Measurements from ENCODE around the gene HSPB9. TPM values are rescaled to one million over a fixed set of nuclear protein-coding genes. Genes with fewer than 3 reads are reported as not detected.

HSPB9 gene
- total RNA-seq, 4 donors from 2014 or later = 0.33 TPM; not detected in 3

DNA sequence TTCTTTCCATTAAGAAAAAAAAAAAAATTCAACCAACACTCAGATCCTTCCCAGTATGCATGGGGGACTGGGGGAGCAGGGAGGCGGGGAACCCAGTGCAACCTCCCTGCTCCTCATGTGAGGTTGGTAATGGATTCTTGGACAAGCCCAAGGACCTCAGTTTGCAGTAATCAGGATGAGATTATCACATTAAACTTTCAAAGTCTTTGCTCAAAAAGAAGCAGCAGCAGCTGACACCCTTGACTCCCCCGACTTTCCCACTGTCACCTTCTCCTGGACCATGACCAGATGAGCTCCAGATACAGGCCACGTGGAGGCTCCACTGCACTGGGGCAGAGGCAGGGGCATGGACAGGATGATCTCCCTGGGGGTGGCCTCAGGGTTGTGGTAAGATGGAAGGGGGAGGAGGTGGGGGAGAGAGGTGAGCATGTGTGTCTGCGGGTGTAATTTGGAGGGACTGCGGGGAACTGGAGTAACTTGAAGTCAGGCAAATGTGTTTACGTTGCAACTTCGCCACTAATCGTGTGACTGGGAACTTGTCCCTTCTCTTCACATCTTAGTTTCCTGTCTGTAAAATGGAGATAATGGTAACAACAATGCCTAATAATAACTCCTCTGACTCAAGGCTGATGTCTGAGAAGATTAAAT, 44.1 kb upstream of the HSPB9 start:
- no peaks in the 10 kb centered on the region for H3K4me1 ChIP-seq
- no peak overlapping the region for H3K4me3 ChIP-seq (replicated peaks in 1 of 3)
- WGBS, 2 donors = 63 to 65% methylated on average over 8 of the region's 8 CpGs
- intact Hi-C loops (cut with DNase I) = no loop called here
- DNase-seq = no peak
- no peaks in the 10 kb centered on the region for H3K27me3 ChIP-seq
- H3K36me3 ChIP-seq = no peaks in the 10 kb centered on the region
- no peak overlapping the region for H3K27ac ChIP-seq
- H3K9me3 ChIP-seq = no peaks in the 10 kb centered on the region
- TF ChIP-seq, protein P1, sequence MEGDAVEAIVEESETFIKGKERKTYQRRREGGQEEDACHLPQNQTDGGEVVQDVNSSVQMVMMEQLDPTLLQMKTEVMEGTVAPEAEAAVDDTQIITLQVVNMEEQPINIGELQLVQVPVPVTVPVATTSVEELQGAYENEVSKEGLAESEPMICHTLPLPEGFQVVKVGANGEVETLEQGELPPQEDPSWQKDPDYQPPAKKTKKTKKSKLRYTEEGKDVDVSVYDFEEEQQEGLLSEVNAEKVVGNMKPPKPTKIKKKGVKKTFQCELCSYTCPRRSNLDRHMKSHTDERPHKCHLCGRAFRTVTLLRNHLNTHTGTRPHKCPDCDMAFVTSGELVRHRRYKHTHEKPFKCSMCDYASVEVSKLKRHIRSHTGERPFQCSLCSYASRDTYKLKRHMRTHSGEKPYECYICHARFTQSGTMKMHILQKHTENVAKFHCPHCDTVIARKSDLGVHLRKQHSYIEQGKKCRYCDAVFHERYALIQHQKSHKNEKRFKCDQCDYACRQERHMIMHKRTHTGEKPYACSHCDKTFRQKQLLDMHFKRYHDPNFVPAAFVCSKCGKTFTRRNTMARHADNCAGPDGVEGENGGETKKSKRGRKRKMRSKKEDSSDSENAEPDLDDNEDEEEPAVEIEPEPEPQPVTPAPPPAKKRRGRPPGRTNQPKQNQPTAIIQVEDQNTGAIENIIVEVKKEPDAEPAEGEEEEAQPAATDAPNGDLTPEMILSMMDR (IDR thresholded peaks at IDR 0.05) = no peak
- TF ChIP-seq POLR2A (IDR thresholded peaks at IDR 0.05) = no peak

DNA sequence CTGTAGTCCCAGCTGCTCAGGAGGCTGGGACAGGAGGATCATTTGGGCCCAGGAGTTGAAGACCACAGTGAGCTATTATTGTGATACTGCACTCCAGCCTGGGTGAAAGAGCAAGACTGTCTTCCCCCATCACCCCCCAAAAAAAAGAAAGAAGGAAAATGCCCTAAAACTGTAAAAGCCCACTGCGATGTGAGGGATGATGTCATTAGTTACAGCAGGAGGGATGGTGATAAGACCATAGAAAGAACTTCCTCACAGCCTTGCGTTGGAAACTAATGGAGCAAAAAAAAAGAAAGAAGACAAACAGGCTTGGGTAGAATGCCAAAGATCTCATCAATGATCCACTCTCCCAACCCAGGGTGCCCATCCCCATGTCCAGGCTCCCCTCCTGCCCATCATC, 43.1 kb upstream of the HSPB9 start:
- H3K36me3 ChIP-seq = no peaks in the 10 kb centered on the region

DNA sequence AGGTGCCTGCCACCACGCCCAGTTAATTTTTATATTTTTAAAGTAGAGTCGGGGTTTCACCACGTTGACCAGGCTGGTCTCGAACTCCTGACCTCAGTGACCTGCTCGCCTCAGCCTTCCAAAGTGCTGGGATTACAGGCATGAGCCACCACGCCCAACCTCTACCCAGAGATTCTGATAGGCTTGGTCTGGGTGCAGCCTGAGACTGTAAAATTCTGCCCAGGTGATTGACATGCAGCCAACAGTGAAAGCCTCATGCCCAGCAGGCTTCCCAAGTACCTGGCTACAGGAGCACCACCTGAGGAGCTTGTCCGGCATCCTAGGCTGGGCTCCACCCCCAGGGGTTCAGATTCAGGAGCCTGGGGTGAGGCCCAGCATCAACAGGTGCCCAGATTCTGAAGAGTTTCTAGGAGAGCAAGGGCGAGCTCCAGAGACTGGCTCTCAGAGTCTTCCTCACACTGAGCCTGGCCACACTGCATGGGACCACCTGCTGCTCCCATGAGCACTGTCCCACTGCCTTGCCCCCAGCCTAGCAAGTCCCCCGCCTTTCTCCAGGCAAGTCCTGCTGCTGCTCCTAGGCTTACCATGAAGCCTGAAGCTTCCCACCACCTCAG, 41.0 kb upstream of the HSPB9 start:
- Histone ChIP-seq H3K27ac (no peak overlapping the region), H3K9me3 (no peaks in the 10 kb centered on the region), H3K27me3 (no peaks in the 10 kb centered on the region), H3K36me3 (no peaks in the 10 kb centered on the region), H3K4me1 (no peaks in the 10 kb centered on the region), H3K4me3 (replicated peaks in 1 of 3) (no peak overlapping the region)
- TF ChIP-seq, protein P1 (IDR thresholded peaks at IDR 0.05) = no peak
- 89 to 90% methylated on average over 8 to 9 of the region's 9 CpGs for WGBS, 2 donors
- no peak for DNase-seq
- intact Hi-C loops (cut with DNase I) = no loop called here

More for the DNA sequence above, 43.1 kb upstream of the HSPB9 start:
- no peaks in the 10 kb centered on the region for H3K27me3 ChIP-seq
- no peak overlapping the region for H3K27ac ChIP-seq
- H3K4me3 ChIP-seq (replicated peaks in 1 of 3) = no peak overlapping the region
- H3K4me1 ChIP-seq = no peaks in the 10 kb centered on the region
- no peak for DNase-seq
- 87 to 88% methylated on average over 2 of the region's 2 CpGs for WGBS, 2 donors
- H3K9me3 ChIP-seq = no peaks in the 10 kb centered on the region
- intact Hi-C loops (cut with DNase I) = no loop called here
- TF ChIP-seq, protein P1 (IDR thresholded peaks at IDR 0.05) = no peak
- no peak for TF ChIP-seq POLR2A (IDR thresholded peaks at IDR 0.05)

DNA sequence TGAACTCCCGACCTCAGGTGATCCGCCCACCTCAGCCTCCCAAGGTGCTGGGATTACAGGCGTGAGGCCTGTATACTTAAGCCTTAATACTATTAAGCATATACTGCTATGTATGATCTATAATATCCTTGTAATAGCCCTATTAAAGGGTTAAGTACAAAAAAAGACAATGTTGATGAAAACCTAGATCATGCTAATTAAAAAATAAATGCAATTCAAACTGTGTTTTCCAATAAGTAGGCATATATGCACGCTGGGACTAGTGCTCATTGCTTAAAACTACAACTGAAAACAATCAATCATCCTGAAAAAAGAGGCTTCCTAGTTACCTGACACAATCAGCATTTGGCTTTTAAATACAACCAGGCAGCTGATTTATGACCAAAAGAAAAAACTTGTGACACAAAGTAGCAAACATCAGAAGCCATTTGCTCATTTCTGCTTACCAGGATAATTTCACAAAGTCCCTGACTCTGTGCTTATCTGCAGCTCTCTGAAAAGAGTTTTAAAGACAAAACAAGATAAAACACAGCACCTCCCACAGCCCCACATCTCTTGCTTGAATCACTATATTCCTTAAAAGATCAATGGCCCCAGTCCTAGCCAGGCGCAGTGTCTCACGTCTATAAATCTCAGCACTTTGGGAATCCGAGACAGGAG, 35.4 kb upstream of the HSPB9 start:
- Histone ChIP-seq H3K36me3 (no peaks in the 10 kb centered on the region), H3K4me3 (replicated peaks in 1 of 3) (no peak overlapping the region), H3K4me1 (no peaks in the 10 kb centered on the region), H3K27ac (no peak overlapping the region), H3K9me3 (no peaks in the 10 kb centered on the region), H3K27me3 (no peaks in the 10 kb centered on the region)
- intact Hi-C loops (cut with DNase I) = no loop called here
- TF ChIP-seq, protein P1 (IDR thresholded peaks at IDR 0.05) = no peak
- TF ChIP-seq POLR2A (IDR thresholded peaks at IDR 0.05) = no peak
- 79 to 81% methylated on average over 7 of the region's 7 CpGs for WGBS, 2 donors
- DNase-seq = no peak
